Right hindlimb (tissue), 1 donor: Measurements from ENCODE around the gene GRAP2.
A peak's percentile ranks its signal among the peaks of the same experiment; 100 is the strongest.

Experiments used
- DNase-seq: peaks from one replicate; pipeline ENCODE4 v3.0.0-alpha.2; 2018

The GRAP2 gene

DNA sequence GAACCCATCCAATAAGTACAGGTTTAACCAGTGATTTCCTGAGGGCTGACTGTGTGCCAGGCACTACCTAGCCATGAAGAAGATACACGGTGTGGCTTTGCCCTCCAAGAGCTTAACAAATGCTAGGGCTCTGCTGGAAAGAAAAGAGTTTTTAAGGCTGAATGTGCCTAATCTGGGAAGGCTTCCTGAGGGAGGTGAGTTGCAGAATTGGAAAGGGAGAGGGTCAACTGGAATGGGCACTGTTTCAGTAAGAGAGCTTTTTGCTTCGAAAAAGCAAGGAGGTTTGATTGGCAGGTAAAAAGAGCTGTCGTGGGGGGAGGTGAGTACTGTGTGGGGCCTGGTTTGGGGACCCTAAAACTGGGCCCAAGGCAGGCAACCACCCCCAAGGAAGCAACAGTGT, 96.5 kb downstream of the GRAP2 start:
- DNase-seq, result no peak

DNA sequence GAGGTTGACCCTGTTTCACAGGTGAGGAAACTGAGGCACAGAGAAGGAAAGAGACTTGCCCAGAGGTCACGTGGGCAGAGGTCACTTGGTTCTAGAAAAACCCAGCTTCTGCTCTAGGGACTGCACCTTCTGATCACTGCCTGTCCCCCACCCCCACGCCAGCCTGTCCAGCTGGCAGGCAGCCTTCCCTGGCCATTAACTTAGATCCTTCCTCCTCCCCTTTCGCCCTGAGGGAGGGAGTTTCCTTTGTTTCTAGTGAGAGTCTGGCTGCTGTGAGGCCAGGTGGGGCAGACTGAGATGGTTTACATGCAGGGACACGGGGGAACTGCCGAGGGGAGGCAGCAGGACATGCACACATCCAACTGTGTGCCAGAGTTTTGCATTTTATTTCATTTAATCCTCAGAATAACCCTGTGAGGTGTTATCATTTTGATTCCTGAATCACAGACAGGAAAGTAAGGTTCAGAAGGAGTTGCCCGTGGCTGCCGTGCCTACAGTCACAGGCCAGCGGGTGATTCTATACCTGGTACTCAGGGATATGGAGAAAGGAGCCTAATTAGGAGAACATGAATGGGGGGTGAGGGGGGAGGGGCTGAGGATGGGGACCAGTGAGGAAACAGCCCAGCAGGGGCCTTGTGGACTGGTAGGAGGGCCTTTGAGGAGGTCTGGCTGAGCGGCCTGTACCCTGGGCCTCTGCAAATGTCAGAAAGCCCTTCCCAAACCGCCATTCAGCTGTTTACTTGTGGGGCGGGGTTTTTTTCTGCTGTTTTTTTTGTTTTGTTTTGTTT, 97.2 kb downstream of the GRAP2 start:
- DNase-seq, result no peak

DNA sequence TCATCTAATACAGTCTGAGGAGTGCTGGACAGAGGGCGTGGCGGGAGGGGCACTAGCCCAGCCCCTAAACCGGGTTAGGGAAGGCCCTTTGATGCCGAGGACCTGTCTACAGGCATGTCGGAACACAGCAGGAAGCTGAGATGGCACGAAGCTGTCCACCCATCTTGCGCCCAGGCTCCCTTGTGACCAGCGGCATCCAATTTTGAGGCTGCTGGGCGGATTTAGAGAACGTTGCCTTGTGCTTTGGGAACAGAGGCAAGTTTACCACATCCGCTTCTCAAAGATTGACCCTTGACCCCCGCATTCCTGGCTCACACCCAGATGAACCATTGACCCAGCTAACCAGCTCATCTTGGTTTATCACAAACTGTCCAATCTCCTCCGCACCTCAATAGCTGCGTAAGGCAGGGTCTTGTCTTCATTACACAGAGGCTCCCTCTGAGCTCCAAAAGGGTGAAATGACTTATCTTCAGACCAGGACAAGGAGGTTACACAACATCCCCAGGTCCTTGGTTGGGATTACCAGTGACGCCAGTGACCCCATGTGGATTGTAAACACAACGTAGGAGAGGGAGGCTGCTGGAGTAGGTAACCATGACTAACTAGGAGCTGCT, 98.4 kb downstream of the GRAP2 start:
- no peak for DNase-seq

DNA sequence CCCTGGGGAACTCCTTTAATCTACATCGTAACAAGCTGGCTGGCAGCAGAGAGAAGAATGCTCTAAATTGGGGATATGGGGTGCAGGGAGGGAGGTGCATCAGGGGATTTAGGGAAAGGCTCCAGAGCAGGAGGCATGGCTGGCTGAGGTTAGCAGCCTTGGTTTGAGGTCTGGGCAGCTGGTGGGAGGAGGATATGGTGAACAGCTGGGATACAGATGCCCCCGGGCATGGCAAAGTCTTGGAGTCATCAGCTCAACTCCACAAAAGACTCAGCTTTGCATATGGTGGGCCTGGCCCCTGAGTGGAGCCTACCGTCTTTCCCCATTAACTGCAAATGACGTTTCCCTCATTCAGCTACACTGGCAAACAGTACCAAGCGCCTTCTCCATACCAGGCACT, 99.3 kb downstream of the GRAP2 start:
- DNase-seq, result no peak

DNA sequence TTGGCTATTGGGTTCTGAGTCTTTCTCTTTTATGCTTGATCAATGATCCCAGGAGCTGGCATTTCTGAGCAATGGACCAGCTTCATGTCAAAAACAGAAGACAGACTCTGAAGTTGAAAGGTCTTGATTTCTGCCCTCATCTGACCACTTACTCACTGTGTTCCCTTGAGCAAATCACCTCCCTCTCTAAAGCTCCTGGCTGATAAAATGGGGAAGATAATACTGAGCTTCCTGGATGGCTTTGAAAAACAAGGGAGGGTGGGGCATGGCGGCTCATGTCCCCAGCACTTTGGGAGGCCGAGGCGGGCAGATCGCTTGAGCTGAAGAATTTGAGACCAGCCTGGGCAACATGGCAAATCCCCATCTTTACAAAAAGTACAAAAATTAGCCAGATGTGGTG, 100.2 kb downstream of the GRAP2 start:
- DNase-seq, result no peak

DNA sequence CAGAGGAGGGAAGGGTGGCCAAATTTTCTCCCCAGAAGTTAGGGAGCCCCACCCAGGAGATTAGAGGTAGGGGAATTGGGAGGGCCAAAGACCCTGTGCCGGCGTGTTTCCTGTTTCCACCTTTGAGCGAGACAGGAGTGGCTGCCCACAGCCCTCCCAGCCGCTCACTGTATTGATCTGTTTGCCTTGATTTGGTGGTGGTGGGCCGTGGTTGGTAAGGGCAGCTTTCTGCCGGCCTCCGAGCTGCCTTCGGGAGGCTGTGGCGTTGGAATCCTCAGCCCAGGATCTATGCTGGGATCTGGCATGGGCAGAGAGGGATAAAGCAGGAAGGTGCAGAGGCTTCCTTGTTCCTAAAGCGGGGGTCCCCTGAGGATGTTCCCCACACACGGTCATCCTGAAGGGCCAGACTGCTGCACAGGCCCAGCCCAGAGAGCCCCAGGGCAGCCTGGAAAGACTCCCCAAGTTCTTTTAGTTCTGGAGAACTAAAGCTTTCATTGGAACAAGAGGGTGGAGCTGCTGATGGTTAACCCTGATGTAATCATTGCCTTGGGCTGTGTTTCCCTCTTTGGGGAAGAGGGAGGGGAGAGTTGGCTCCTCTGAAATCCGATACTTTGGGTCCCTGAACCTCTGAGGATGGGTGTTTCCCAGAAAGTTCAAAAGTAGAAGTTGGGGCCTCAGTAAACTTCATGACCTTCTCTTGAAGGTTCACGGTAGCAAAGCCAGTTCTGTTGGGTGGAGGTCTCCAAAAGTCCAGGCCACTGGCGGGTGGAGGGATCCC, 101.1 kb downstream of the GRAP2 start:
- no peak for DNase-seq

DNA sequence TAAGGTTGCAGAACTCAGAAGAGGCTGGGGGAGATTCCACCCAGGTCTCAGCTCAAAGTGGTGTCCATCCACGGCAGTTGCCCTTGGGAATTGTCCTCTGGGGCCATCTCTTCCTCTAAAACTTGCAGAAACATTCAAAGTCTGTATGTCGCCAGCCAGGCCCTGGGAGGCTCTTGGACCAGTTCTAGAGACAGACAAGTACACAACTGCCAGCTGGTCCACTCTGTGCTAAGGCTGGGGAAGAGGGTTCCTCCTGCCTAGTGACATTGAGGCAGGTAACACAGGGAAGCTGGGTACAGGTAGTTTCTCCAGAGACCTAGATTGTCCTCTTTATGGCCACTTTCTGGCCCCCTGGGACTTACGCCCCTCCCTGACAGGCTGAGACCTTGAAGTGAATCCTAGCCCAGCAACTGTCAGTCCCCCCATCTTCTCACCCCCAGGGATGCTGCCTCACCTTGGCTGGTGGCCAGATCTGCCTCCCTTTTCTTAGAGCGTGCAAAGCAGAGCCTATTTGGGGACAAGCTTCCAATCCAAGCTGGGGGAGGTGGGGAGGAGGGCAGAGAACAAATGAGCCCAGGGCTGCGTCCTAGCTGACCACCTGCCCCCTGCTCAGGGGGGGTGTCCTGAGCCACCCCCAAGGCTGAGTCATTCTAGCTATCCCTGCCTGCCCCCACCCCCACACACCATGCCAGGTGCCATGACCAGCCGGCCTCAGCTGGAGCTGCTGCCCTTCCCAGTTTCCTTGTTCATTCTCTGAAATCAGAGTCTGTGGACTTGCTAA, 102.2 kb downstream of the GRAP2 start:
- no peak for DNase-seq

DNA sequence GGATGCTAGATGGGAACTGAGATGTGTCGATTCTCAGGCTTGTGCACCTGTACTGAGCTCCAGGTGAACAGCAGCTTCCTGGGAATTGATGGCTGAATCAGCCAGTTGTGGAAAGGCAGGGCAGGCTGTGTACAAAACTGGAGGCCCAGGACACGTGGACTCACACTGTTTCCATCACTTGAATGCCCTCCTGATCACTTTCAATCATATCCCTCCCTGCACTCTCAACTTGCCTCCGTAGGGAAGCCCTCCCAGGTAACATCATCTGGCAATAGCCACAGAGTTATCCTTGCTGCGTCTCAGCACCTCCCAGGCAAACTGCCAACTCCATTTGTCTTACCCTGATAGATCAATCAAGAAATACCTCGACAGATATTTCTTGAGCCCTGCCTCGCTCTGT, 104.0 kb downstream of the GRAP2 start:
- no peak for DNase-seq

DNA sequence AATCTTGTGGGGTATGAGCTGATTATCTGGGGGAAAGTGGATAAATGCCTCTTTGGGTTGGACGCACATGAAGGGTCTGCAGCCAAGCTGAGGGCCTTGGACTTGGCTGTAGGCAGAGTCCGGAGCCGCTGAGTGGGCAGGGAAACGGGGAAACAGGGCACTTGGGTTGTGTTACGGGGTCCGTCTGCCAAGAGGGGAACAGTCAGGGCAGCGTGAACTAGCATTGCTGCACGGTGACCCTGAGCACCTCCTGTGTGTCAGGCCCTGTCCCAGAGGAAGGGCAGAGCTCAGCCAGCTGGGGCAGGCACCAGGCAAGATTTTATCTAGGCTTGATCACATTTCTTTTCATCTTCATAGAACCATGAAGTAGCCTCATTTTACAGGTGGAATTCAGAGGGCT, 105.8 kb downstream of the GRAP2 start:
- no peak for DNase-seq

DNA sequence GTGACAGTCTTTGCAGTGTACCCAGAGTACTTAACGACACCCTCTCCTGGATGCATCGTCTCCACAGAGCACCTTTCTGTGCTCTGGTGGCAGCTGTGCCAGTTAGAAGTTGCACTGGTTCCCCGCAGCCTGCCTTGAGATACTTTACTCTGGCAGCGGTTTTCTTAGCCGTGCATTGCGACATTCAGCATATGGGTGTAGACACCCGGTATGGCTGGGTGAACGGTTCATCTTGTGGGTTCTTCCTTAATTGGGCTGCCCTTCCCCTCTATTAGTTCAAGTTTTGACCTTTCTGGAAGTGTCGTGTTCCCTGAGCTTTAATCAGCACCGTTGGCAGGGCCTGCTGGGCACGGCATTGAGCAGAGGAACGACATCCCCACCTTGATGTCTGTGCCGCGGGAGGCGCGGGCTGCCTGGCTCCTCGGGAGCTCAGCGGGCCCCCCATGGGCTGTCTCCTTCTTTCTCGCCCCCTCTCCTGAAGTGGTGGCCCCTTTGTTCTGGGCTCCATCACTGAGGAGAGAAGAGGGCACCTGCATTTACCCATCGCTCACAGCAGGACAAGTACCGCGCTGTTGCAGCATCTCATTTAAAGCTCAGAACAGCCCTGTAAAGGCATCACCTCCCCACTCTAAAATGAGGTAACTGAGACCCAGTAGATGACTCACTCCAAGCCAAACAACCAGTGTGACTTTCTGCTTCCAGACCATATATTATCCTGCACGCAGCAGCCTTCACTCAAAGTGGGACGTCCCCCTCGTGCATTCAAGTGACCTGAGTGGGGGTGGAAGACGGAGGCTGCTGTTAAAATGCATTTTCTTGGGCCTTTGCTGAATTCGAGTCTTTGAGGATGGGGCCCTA, 107.2 kb downstream of the GRAP2 start:
- no peak for DNase-seq

DNA sequence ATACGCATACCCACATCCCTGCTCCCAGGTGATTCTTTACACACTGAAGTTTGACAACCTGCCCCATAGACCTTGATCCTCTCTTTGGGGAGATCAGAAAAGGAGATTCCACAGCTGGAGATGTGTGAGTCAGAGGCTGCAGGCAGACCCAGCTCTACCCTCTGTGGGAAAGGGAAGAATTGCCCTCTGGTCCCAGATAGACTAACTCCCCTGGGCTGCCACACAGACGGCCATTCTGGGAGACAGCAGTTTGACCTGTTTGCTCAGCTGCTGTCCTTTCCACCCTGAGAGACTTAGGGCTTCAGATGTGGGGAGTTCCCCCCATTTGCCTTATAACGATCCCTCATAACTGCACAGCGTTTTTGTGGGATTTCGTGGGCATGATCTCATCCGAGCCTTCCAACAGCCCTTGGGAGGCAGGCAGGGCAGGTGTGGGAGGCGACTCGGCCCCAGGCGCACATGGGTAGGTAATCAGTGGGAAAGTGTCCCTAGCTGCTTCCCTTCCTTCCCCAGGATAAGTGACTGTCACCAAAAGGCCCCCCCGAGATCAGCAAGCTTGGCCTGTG, 107.9 kb downstream of the GRAP2 start:
- no peak for DNase-seq

DNA sequence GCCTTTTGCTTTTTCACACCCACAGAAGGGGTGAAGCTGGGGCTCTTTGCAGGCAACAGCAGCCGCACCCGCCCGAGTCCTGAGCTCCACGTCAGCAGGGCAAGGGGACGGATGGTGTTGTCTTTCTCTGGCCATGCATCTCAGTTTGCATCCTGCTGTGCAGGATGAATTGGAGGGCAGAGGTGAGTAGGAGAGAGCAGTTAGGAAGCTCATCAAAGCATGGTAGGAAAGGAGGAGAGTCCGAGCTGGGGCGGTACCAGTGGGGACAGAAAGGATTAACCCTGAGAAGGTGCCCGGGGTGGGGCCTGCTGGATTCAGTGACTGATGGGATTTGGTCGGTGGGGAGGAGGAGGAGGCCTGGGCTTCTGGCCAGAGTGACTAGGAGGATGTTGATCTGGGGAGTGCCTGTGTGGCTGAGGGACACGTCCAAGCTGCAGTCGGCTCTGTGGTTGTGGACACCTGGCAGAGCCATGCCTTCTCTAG, 108.4 kb downstream of the GRAP2 start:
- DNase-seq, result no peak

DNA sequence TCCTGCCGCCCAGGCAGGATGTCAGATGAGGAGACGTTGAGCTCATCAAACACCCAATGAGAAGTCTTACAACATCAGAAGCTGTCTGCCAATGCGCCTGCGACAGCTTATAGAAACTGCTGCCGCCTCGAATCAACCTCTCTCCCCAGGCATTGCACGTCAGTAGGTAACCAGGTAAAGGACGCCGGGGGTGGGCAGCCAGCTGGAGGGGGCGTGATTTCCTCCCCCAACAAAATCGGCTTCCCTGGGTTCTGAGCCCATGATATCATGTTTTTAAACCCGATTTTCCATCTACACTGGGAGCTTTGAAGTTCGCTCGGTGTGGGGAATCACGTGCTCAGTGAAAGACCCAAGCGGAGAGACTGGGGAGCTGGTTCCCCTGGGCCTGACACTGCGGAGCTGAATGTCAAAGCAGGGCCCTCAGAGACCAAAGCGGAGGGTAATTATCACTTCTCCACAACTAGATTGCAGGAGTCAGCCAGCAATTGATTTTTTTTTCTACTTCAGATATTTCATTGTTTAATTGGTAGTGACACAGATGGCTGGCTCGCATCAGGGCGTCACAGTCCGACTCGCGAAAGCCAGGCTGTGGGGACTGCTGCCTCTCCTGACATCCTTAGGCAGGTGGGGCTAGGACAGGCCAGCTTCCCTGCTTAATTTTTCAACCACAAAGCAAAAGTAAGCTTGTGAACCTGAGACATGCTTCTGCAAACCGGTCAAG, 109.2 kb downstream of the GRAP2 start:
- DNase-seq, result no peak

DNA sequence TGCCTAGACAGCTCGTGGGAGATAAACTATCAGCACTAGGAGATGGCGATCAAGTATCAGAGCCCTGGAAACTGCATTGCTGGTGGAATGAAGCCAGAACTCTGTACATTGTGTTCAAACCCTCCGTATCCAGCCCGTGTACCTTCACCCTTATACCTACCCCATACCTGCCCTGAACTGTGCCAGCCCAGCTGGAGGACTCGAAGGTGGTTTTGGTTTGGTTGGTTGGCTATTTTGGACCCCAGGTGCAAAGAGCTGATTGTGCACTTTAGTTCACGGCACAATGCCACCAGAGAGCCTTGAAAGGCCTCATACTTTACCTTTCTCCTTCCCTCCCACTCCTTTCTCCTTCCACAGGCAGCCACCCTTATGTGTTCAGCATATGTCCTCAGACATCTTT, 109.9 kb downstream of the GRAP2 start:
- DNase-seq, result no peak

DNA sequence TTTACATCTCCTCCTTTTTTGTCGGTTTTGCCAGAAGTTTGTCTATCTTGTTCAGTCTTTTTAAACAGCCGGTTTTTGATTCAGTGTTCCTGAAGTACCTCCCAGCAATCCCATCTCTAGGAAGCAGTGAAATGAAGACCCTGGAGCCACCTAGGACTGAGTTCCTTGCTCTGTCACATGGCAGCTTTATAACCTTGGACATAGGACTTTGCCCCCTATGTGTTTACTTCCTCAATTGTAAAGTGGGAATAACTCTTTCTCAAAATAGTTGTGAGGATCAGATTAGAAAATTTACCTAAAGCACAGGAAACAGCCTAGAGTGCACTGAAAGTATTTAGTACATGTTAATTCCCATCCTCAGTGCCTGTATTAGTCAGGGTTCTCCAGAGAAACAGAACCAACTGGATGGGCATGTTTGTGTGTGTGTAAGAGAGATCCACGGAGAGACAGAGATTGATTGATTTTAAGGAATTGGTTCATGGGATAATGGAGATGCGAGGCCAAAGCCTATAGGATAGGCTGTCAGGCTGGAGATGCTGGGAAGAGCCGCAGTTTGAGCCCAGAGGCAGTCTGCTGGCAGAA, 113.9 kb downstream of the GRAP2 start:
- DNase-seq, result no peak

DNA sequence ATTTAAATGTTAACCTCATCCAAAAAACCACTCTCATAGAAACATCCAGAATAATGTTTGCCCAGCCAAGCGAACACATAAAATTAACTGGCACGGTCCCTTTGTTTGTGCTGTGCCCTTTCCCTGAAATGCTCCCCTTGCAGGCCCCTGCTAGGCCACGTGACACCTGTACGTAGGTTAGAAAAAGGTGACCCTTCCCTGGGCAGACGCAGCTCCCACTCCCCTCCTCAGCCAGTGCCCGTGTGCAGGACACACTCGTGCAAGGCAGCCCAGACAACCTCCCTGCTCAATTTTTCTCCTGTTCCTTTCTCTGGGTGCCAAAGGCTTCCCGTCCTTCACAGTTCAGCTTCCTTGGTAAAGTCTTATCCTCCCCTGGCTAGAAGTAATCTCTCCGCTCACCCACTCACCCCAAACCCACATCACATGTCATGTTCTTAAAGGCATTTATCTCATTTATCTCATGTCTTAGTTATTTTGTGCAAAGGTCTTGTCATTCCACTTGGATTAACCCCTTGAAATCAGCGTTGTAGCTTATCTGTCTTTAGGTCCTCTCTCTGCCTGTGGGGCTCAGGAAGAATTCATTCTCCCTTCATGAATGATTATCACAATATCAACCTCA, 114.6 kb downstream of the GRAP2 start:
- no peak for DNase-seq

DNA sequence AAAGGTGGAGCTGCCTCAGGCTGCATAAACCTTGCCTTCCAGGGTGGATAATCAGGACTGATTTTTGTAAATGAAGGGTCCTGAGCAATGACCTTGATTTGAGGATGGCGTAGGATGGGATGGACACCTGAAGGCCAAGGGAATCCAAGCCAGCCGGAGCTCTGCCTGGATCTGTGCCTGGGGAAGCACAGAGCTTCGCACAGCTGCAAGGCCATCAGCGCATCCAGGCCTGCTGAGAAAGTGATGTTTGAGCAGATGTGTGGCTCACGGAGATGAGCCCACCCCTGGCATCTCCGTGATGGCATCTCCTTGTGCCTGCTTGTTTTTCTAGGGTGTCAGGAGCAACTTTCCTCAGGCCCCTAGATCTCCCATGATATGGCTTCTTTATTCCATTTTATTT, 117.2 kb downstream of the GRAP2 start:
- no peak for DNase-seq

DNA sequence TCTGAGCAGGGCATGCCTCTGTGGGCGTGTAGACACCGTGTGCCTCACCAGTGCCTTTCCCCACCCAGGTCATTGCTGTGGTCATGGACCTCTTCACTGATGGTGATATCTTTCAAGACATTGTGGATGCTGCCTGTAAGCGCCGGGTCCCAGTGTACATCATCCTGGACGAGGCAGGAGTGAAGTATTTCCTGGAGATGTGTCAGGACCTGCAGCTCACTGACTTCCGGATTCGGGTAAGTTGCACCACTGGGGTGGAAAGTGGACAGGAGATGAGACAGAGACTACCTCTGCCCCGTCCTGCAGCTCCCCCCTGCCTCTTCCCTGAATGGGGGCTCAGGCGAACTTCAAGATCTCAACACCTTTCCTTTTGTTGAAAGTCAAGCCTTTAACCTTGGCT, 118.2 kb downstream of the GRAP2 start:
- DNase-seq, result peak; percentile 12

DNA sequence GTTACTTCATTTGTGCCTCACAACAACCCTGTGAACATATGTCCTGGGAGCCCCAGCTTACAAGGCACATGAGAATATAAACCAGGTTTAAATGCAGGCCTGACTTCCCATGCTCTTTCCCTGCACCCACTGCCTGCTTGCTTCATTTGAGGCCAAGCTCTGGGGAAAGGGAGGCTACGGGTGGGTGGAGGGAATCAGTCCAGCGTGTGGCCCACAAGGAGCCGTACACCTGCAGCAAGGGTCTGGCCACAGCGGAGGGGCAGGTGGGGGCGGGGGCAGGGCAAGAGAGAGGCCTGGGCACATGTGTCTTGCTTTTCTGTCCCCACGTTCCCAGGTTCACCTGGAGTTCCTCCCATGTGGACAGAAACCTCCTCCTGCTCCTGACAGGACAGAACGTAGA, 120.1 kb downstream of the GRAP2 start:
- no peak for DNase-seq

DNA sequence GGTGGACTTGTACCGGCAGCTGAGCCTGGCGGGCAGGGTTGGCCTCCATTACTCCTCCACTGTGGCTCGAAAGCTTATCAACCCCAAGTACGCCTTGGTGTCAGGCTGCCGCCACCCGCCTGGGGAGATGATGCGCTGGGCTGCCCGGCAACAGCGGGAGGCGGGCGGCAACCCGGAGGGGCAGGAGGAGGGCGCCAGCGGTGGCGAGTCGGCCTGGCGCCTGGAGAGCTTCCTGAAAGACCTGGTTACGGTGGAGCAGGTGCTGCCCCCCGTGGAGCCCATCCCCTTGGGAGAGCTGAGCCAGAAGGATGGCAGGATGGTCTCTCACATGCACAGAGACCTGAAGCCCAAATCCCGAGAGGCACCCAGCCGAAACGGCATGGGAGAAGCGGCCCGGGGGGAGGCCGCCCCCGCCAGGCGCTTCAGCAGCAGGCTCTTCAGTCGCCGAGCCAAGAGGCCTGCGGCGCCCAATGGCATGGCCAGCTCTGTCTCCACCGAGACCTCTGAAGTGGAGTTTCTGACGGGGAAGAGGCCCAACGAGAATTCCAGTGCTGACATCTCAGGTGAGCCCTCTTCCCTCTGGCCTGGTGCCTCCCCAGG, 120.6 kb downstream of the GRAP2 start:
- DNase-seq, result no peak
